ENCODE data around the gene GSTM3.

DNA sequence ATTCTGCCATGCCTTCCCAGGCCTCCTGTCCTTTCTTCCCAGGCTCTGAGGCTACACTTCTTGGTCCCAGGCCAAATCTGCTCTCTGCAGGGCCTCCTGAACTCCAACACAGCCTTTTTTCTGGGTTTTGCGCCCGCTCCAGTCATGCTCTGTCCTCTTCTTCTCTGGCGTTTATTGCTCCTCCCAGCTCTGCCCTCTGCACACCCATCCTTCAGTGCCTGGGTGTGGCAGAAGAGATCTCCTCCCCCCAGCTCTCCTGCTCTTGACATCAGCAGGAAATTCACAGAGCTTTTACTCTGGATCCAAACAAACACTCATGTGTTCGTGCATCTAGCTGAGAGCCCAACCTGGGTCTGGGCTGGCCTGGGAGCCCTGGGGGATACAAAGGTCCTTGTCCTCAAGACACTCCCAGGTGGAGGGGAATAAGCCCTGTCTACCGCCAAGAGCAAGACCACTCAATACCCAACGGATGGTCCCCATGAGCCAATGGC, 45.7 kb upstream of the GSTM3 start:
- peak; percentile 19 for TF ChIP-seq POLR2A (IDR thresholded peaks at IDR 0.05)
- TF ChIP-seq POLR2AphosphoS5 (IDR thresholded peaks at IDR 0.05), result peak in 1 of 3 donors; percentile 44
- TF ChIP-seq, protein P1, sequence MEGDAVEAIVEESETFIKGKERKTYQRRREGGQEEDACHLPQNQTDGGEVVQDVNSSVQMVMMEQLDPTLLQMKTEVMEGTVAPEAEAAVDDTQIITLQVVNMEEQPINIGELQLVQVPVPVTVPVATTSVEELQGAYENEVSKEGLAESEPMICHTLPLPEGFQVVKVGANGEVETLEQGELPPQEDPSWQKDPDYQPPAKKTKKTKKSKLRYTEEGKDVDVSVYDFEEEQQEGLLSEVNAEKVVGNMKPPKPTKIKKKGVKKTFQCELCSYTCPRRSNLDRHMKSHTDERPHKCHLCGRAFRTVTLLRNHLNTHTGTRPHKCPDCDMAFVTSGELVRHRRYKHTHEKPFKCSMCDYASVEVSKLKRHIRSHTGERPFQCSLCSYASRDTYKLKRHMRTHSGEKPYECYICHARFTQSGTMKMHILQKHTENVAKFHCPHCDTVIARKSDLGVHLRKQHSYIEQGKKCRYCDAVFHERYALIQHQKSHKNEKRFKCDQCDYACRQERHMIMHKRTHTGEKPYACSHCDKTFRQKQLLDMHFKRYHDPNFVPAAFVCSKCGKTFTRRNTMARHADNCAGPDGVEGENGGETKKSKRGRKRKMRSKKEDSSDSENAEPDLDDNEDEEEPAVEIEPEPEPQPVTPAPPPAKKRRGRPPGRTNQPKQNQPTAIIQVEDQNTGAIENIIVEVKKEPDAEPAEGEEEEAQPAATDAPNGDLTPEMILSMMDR (IDR thresholded peaks at IDR 0.05), result no peak
